HG03432 (cell line): ENCODE results near the gene PARD3B.

Experiments
- ATAC-seq: cut with Tn5 transposase; IDR thresholded peaks from one replicate; pipeline ENCODE4 v1.9.1; 2021; ENCODE audit warnings: mild to moderate bottlenecking, moderate library complexity; ENCODE audit not compliant: unreplicated experiment

The PARD3B gene

GRCh38 chr2:204933735-204934374, 388.6 kb downstream of the PARD3B start:
- ATAC-seq, result no peak

GRCh38 chr2:204944927-204945326, 399.7 kb downstream of the PARD3B start:
- no peak for ATAC-seq

GRCh38 chr2:204945376-204945775, 400.1 kb downstream of the PARD3B start:
- ATAC-seq, result no peak

GRCh38 chr2:204946892-204947291, 401.6 kb downstream of the PARD3B start:
- ATAC-seq, result no peak

- no peak for ATAC-seq
Measured at GRCh38 chr2:204947405-204947804, 402.1 kb downstream of the PARD3B start.

- ATAC-seq, result no peak
Measured at GRCh38 chr2:204948024-204948763, 402.9 kb downstream of the PARD3B start.

- no peak for ATAC-seq
Measured at GRCh38 chr2:204948822-204949221, 403.5 kb downstream of the PARD3B start.

GRCh38 chr2:204950695-204951346, 405.5 kb downstream of the PARD3B start:
- ATAC-seq, result no peak

GRCh38 chr2:204958371-204958770, 413.1 kb downstream of the PARD3B start:
- no peak for ATAC-seq

GRCh38 chr2:204964414-204964813, 419.1 kb downstream of the PARD3B start:
- ATAC-seq, result no peak

- ATAC-seq, result no peak
Measured at GRCh38 chr2:204966245-204966644, 421.0 kb downstream of the PARD3B start.

GRCh38 chr2:204967199-204967960, 422.1 kb downstream of the PARD3B start:
- no peak for ATAC-seq

GRCh38 chr2:204971206-204971907, 426.1 kb downstream of the PARD3B start:
- no peak for ATAC-seq

- ATAC-seq, result no peak
Measured at GRCh38 chr2:204972161-204972560, 426.9 kb downstream of the PARD3B start.

GRCh38 chr2:204972606-204973336, 427.5 kb downstream of the PARD3B start:
- no peak for ATAC-seq

GRCh38 chr2:204973616-204974015, 428.3 kb downstream of the PARD3B start:
- ATAC-seq, result no peak

- no peak for ATAC-seq
Measured at GRCh38 chr2:204974487-204974886, 429.2 kb downstream of the PARD3B start.

- ATAC-seq, result no peak
Measured at GRCh38 chr2:204977914-204978313, 432.6 kb downstream of the PARD3B start.

GRCh38 chr2:204982303-204982702, 437.0 kb downstream of the PARD3B start:
- ATAC-seq, result no peak

- no peak for ATAC-seq
Measured at GRCh38 chr2:204984518-204984917, 439.2 kb downstream of the PARD3B start.
